Right forelimb (tissue), 1 donor: Measurements from ENCODE around the gene TEKT4.
"Not testable (repeated sequence)": the region's sequence is repeated elsewhere in the genome, so short reads cannot be mapped to it uniquely, and the experiment has no call there.

Source experiments
- DNase-seq: peaks from one replicate; pipeline ENCODE4 v3.0.0-alpha.2; 2018

TEKT4 gene

GRCh38 chr2:94875820-94876522, 4.7 kb downstream of the TEKT4 start:
- no peak for DNase-seq

- DNase-seq: no peak
Observed at GRCh38 chr2:94876523-94876863, 5.3 kb downstream of the TEKT4 start.

GRCh38 chr2:94877129-94877528, 5.9 kb downstream of the TEKT4 start:
- no peak for DNase-seq

GRCh38 chr2:94878575-94878974, 7.3 kb downstream of the TEKT4 start:
- not testable (repeated sequence) for DNase-seq

- DNase-seq: no peak
Observed at GRCh38 chr2:94879314-94879981, 8.2 kb downstream of the TEKT4 start.

- DNase-seq: no peak
Observed at GRCh38 chr2:94879982-94880377, 8.8 kb downstream of the TEKT4 start.

GRCh38 chr2:94880507-94880906, 9.3 kb downstream of the TEKT4 start:
- DNase-seq: no peak

GRCh38 chr2:94881070-94881469, 9.8 kb downstream of the TEKT4 start:
- DNase-seq: no peak

- no peak for DNase-seq
Observed at GRCh38 chr2:94890234-94890633, 19.0 kb downstream of the TEKT4 start.

- DNase-seq: not testable (repeated sequence)
Observed at GRCh38 chr2:94895273-94895672, 24.0 kb downstream of the TEKT4 start.

GRCh38 chr2:94906976-94907375, 35.7 kb downstream of the TEKT4 start:
- DNase-seq: not testable (repeated sequence)

- no peak for DNase-seq
Observed at GRCh38 chr2:94923196-94923595, 52.0 kb downstream of the TEKT4 start.

- DNase-seq: not testable (repeated sequence)
Observed at GRCh38 chr2:94924999-94925398, 53.8 kb downstream of the TEKT4 start.
